ENCODE results near the gene DCLRE1B. TPM values are rescaled to one million over a fixed set of nuclear protein-coding genes. Genes with fewer than 3 reads are reported as not detected.

DCLRE1B gene
- total and polyA plus RNA-seq, 2 donors (not counting 1 experiment from before 2014, with no cell fraction given), result 1.0 to 4.8 TPM

DNA sequence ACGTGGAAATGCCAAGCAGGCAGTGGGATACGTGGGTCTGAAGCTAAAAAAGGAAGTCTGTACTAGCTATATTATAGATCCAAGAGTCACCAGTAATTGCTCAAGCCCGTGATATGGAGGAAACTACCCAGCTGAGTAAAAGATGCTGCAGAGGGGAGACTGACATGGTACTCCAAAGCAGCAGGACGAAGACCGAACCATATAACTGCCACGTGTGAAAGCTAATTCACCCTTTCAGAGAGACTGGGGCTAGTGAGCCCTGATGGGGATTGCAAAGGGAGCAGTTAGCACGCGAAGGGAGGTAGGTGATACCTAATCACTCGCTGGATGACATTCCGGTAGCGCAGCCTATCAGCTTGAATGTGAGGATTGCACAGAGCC is 843 bp upstream of the DCLRE1B start:
- no peaks in the 10 kb centered on the region for H4K20me1 ChIP-seq (ENCODE audit: control insufficient read depth, insufficient read depth, low read length, poor library complexity, severe bottlenecking)
- TF ChIP-seq, protein P1, sequence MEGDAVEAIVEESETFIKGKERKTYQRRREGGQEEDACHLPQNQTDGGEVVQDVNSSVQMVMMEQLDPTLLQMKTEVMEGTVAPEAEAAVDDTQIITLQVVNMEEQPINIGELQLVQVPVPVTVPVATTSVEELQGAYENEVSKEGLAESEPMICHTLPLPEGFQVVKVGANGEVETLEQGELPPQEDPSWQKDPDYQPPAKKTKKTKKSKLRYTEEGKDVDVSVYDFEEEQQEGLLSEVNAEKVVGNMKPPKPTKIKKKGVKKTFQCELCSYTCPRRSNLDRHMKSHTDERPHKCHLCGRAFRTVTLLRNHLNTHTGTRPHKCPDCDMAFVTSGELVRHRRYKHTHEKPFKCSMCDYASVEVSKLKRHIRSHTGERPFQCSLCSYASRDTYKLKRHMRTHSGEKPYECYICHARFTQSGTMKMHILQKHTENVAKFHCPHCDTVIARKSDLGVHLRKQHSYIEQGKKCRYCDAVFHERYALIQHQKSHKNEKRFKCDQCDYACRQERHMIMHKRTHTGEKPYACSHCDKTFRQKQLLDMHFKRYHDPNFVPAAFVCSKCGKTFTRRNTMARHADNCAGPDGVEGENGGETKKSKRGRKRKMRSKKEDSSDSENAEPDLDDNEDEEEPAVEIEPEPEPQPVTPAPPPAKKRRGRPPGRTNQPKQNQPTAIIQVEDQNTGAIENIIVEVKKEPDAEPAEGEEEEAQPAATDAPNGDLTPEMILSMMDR (IDR thresholded peaks at IDR 0.05), result no peak
- TF ChIP-seq EZH2 (IDR thresholded peaks at IDR 0.05; ENCODE audit: borderline replicate concordance, insufficient read depth, low read depth, low read length, poor library complexity, severe bottlenecking), result no peak
- no peaks in the 10 kb centered on the region for H3K9me3 ChIP-seq (ENCODE audit: control extremely low read depth in 1 of 3, control insufficient read depth in 2 of 3, insufficient read depth in 1 of 3, low read length in 2 of 3)
- H3K36me3 ChIP-seq (replicated peaks in 1 of 2; ENCODE audit: control extremely low read depth in 1 of 2, control insufficient read depth in 1 of 2, extremely low read depth in 1 of 2, insufficient read depth in 2 of 2, low read length in 1 of 2), result peaks cover 3 to 40% of the 10 kb centered on the region in 2 experiments
- Mint-ChIP-seq H3K27me3 (no peaks in the 10 kb centered on the region), H3K27ac (peak overlapping the region; percentile 99), H3K4me1 (peaks cover 43% of the 10 kb centered on the region), H3K4me3 (peak overlapping the region; percentile 92), H3K9me3 (ENCODE audit: insufficient read depth) (no peaks in the 10 kb centered on the region)
- intact Hi-C loops (cut with micrococcal nuclease), result loop anchor here (1.0 to 10.0 kb wide), 2 partner anchors 45 to 1189 kb away; partner anchors contain the start of gene PPM1J
- ChIA-PET CTCF (interaction anchor here (0.8 to 5.6 kb wide), 14 partner anchors 12 to 1189 kb away, joined by 3 to 94 read pairs (median 6); partner anchors contain the start of genes HIPK1 and PPM1J), POLR2A (interaction anchor here (1.0 to 3.5 kb wide), 5 partner anchors 25 to 92 kb away, joined by 4 to 50 read pairs (median 5); partner anchors contain the start of genes HIPK1 and RSBN1)
- peak overlapping the region; percentile 83 for H3K4me2 ChIP-seq (replicated peaks; ENCODE audit: low read depth, low read length, poor library complexity, severe bottlenecking)
- peak; percentile 11 for ATAC-seq (ENCODE audit: low read depth)
- peak overlapping the region; percentile 87 to 98 (median 92) for H3K4me3 ChIP-seq (ENCODE audit: control extremely low read depth in 1 of 5, extremely low read depth in 1 of 5, insufficient read depth in 1 of 5, low read depth in 2 of 5, low read length in 4 of 5)
- H3K9ac ChIP-seq (ENCODE audit: low read length), result peak overlapping the region; percentile 85
- peaks cover 41% of the 10 kb centered on the region for H3K79me2 ChIP-seq (ENCODE audit: control insufficient read depth, insufficient read depth, low read length)
- peak overlapping the region; percentile 87 to 93 for H3K27ac ChIP-seq (ENCODE audit: low read length in 2 of 2)
- H3K27me3 ChIP-seq (replicated peaks in 1 of 4; ENCODE audit: control extremely low read depth in 1 of 4, control insufficient read depth in 3 of 4, insufficient read depth in 4 of 4, low read length in 3 of 4), result no peaks in the 10 kb centered on the region
- 0% methylated on average over 9 of the region's 11 CpGs for WGBS (ENCODE audit: insufficient coverage)
- peaks cover 32 to 39% of the 10 kb centered on the region in 2 donors for H3K4me1 ChIP-seq (ENCODE audit: control insufficient read depth in 2 of 2, insufficient read depth in 2 of 2, low read length in 2 of 2)
- DNase-seq, result no peak
- H2AFZ ChIP-seq (ENCODE audit: insufficient read depth, low read depth, low read length, poor library complexity, severe bottlenecking), result peak overlapping the region; percentile 96

DNA sequence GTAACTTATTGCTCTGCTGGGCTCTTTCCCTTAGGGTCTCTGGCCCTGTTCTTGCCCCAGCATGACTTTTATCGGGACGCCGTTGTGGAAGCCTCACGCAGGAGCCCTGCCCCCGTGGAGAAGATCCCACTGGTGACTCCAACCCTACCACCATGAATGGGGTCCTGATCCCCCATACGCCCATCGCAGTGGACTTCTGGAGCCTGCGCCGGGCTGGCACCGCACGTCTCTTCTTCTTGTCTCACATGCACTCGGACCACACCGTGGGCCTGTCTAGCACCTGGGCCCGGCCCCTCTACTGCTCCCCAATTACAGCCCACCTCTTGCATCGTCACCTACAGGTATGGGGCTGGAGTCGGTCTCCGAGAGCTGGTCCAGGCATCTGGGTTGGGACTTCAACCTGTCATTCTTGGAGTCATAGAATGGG is 322 bp downstream of the DCLRE1B start:
- Histone ChIP-seq H3K79me2 (ENCODE audit: control insufficient read depth, insufficient read depth, low read length) (peaks cover 38% of the 10 kb centered on the region), H3K4me1 (ENCODE audit: control insufficient read depth in 2 of 2, insufficient read depth in 2 of 2, low read length in 2 of 2) (peaks cover 32 to 39% of the 10 kb centered on the region in 2 donors), H4K20me1 (ENCODE audit: control insufficient read depth, insufficient read depth, low read length, poor library complexity, severe bottlenecking) (no peaks in the 10 kb centered on the region), H3K9ac (ENCODE audit: low read length) (peak overlapping the region; percentile 85), H3K4me2 (replicated peaks; ENCODE audit: low read depth, low read length, poor library complexity, severe bottlenecking) (peak overlapping the region; percentile 83), H3K27me3 (replicated peaks in 1 of 4; ENCODE audit: control extremely low read depth in 1 of 4, control insufficient read depth in 3 of 4, insufficient read depth in 4 of 4, low read length in 3 of 4) (no peaks in the 10 kb centered on the region), H3K27ac (ENCODE audit: low read length in 2 of 2) (peak overlapping the region; percentile 87 to 93), H2AFZ (ENCODE audit: insufficient read depth, low read depth, low read length, poor library complexity, severe bottlenecking) (peak overlapping the region; percentile 96), H3K36me3 (replicated peaks in 1 of 2; ENCODE audit: control extremely low read depth in 1 of 2, control insufficient read depth in 1 of 2, extremely low read depth in 1 of 2, insufficient read depth in 2 of 2, low read length in 1 of 2) (peaks cover 2 to 31% of the 10 kb centered on the region in 2 experiments), H3K4me3 (ENCODE audit: control extremely low read depth in 1 of 5, extremely low read depth in 1 of 5, insufficient read depth in 1 of 5, low read depth in 2 of 5, low read length in 4 of 5) (peak overlapping the region; percentile 61 to 94 (median 87)), H3K9me3 (ENCODE audit: control extremely low read depth in 1 of 3, control insufficient read depth in 2 of 3, insufficient read depth in 1 of 3, low read length in 2 of 3) (no peaks in the 10 kb centered on the region)
- CTCF ChIA-PET, result interaction anchor here (1.1 to 5.6 kb wide), 6 partner anchors 19 to 71 kb away, joined by 3 to 94 read pairs (median 12); partner anchors contain the start of gene HIPK1
- intact Hi-C loops (cut with micrococcal nuclease), result loop anchor here (1.0 to 10.0 kb wide), 8 partner anchors 24 to 1191 kb away; partner anchors contain the start of genes BCAS2, HIPK1, PHTF1 and PPM1J
- WGBS (ENCODE audit: insufficient coverage), result 0% methylated on average over 11 of the region's 17 CpGs
- Mint-ChIP-seq H3K27me3 (no peaks in the 10 kb centered on the region), H3K27ac (peak overlapping the region; percentile 99), H3K4me3 (peak overlapping the region; percentile 92), H3K4me1 (peaks cover 43% of the 10 kb centered on the region), H3K9me3 (ENCODE audit: insufficient read depth) (no peaks in the 10 kb centered on the region)
- DNase-seq (no peak), ATAC-seq (ENCODE audit: low read depth) (no peak)
- no peak for TF ChIP-seq EZH2 (IDR thresholded peaks at IDR 0.05; ENCODE audit: borderline replicate concordance, insufficient read depth, low read depth, low read length, poor library complexity, severe bottlenecking)
- TF ChIP-seq, protein P1 (IDR thresholded peaks at IDR 0.05), result no peak
- POLR2A ChIA-PET, result interaction anchor here (0.6 to 3.5 kb wide), 4 partner anchors 24 to 146 kb away, joined by 3 to 50 read pairs (median 6); partner anchors contain the start of genes HIPK1 and RSBN1

Data from B cell (primary cell).